H9 (cell line): ENCODE data around the gene TNIP2. TPM values are rescaled to one million over a fixed set of nuclear protein-coding genes. Genes with fewer than 3 reads are reported as not detected.

Experiments used
- DNase-seq: peaks from one replicate; pipeline ENCODE4 v3.0.0-alpha.2; 2017
- H2AFZ ChIP-seq: one replicate; pipeline ENCODE4 v1.6.1; 2013; ENCODE audit warnings: mild to moderate bottlenecking, low read length, control low read depth, moderate library complexity
- H2AK5ac ChIP-seq: 2 replicates; pipeline ENCODE4 v1.6.1; 2013; ENCODE audit warnings: low read length, control low read depth, mixed read lengths; ENCODE audit not compliant: insufficient read length
- H2BK120ac ChIP-seq: one replicate; pipeline ENCODE4 v1.6.1; 2013; ENCODE audit warnings: low read depth, mild to moderate bottlenecking, low read length, control low read depth, inconsistent platforms; ENCODE audit not compliant: poor library complexity, severe bottlenecking
- H2BK12ac ChIP-seq: 2 replicates; pipeline ENCODE4 v1.6.1; 2013; ENCODE audit warnings: low read length, control low read depth, mixed read lengths, low read depth; ENCODE audit not compliant: insufficient read length
- H2BK15ac ChIP-seq: 2 replicates; pipeline ENCODE4 v1.6.1; 2013; ENCODE audit warnings: low read depth, low read length, control low read depth
- H2BK20ac ChIP-seq: one replicate; pipeline ENCODE4 v1.6.1; 2013; ENCODE audit warnings: low read depth, mild to moderate bottlenecking, low read length, control low read depth, inconsistent platforms; ENCODE audit not compliant: poor library complexity, severe bottlenecking
- H2BK5ac ChIP-seq: 2 replicates; pipeline ENCODE4 v1.6.1; 2013; ENCODE audit warnings: low read length, control low read depth, mixed read lengths; ENCODE audit not compliant: insufficient read length
- H3K14ac ChIP-seq: 2 replicates; pipeline ENCODE4 v1.6.1; 2013; ENCODE audit warnings: low read length, control low read depth; ENCODE audit not compliant: insufficient read depth
- H3K18ac ChIP-seq: 2 replicates; pipeline ENCODE4 v1.6.1; 2013; ENCODE audit warnings: low read depth, mild to moderate bottlenecking, mixed read lengths, low read length, control low read depth; ENCODE audit not compliant: insufficient read length
- H3K23ac ChIP-seq: 2 replicates; pipeline ENCODE4 v1.6.1; 2013; ENCODE audit warnings: low read length, control low read depth, mixed read lengths, low read depth; ENCODE audit not compliant: insufficient read length
- H3K23me2 ChIP-seq: 2 replicates; pipeline ENCODE4 v1.6.1; 2013; ENCODE audit warnings: low read depth, mild to moderate bottlenecking, mixed read lengths, low read length, control low read depth; ENCODE audit not compliant: insufficient read length, poor library complexity, severe bottlenecking
- H3K27ac ChIP-seq: 2 replicates; pipeline ENCODE4 v1.5.1; 2013; ENCODE audit warnings: low read length, control low read depth, mixed read lengths, low read depth; ENCODE audit not compliant: insufficient read length
- H3K27me3 ChIP-seq: 2 replicates; pipeline ENCODE4 v1.6.1; 2013; ENCODE audit warnings: low read length, control low read depth, inconsistent platforms; ENCODE audit not compliant: insufficient read depth
- H3K4ac ChIP-seq: 2 replicates; pipeline ENCODE4 v1.6.1; 2013; ENCODE audit warnings: low read depth, mild to moderate bottlenecking, control low read depth, inconsistent platforms, low read length, moderate library complexity
- H3K4me1 ChIP-seq: 2 replicates; pipeline ENCODE4 v1.6.1; 2013; ENCODE audit warnings: low read length, control low read depth, inconsistent platforms; ENCODE audit not compliant: insufficient read depth
- H3K4me2 ChIP-seq: 2 replicates; pipeline ENCODE4 v1.6.1; 2013; ENCODE audit warnings: low read length, control low read depth, mixed read lengths; ENCODE audit not compliant: insufficient read length, insufficient read depth
- H3K56ac ChIP-seq: 2 replicates; pipeline ENCODE4 v1.6.1; 2013; ENCODE audit warnings: low read depth, mild to moderate bottlenecking, mixed read lengths, low read length, control low read depth; ENCODE audit not compliant: insufficient read length
- H3K79me1 ChIP-seq: 2 replicates; pipeline ENCODE4 v1.6.1; 2013; ENCODE audit warnings: low read depth, mild to moderate bottlenecking, moderate library complexity, low read length, control low read depth, inconsistent platforms; ENCODE audit not compliant: insufficient read depth, poor library complexity, severe bottlenecking
- H3K79me2 ChIP-seq: 2 replicates; pipeline ENCODE4 v1.6.1; 2013; ENCODE audit warnings: low read length, control low read depth, inconsistent platforms; ENCODE audit not compliant: insufficient read depth
- H3K9ac ChIP-seq: 2 replicates; pipeline ENCODE4 v1.6.1; 2013; ENCODE audit warnings: low read length, control low read depth, mixed read lengths; ENCODE audit not compliant: insufficient read length; ENCODE audit errors: extremely low read depth
- H3K9me3 ChIP-seq: one replicate; pipeline ENCODE4 v1.6.1; 2013; ENCODE audit warnings: low read depth, low read length, inconsistent platforms; ENCODE audit not compliant: control insufficient read depth
- H3T11ph ChIP-seq: one replicate; pipeline ENCODE4 v1.6.1; 2013; ENCODE audit warnings: mild to moderate bottlenecking, low read length, control low read depth, inconsistent platforms
- H4K20me1 ChIP-seq: one replicate; pipeline ENCODE4 v1.6.1; 2013; ENCODE audit not compliant: control insufficient read depth, insufficient read length, insufficient read depth
- H4K5ac ChIP-seq: 2 replicates; pipeline ENCODE4 v1.6.1; 2013; ENCODE audit warnings: low read depth, mild to moderate bottlenecking, mixed read lengths, low read length, control low read depth; ENCODE audit not compliant: insufficient read length
- H4K8ac ChIP-seq: replicated peaks from 2 replicates; pipeline ENCODE4 v1.6.1; 2013; ENCODE audit warnings: low read length, control low read depth, mixed read lengths, low read depth; ENCODE audit not compliant: insufficient read length
- H4K91ac ChIP-seq: 2 replicates; pipeline ENCODE4 v1.6.1; 2013; ENCODE audit warnings: low read depth, mild to moderate bottlenecking, moderate library complexity, mixed read lengths, low read length, control low read depth; ENCODE audit not compliant: insufficient read length
- H3K27ac Mint-ChIP-seq, 3 experiments: 2 replicates in 2 of 3; 3 replicates in 1 of 3; pipeline ENCODE4 v1.8.0; 2020 to 2021; ENCODE audit warnings: mixed read lengths in 3 of 3, mild to moderate bottlenecking in 1 of 3, moderate library complexity in 1 of 3
- H3K27me3 Mint-ChIP-seq: 2 replicates; pipeline ENCODE4 v1.8.0; 2021; ENCODE audit warnings: low read depth, mild to moderate bottlenecking, moderate library complexity, mixed read lengths
- H3K36me3 Mint-ChIP-seq, 3 experiments: 2 replicates in 2 of 3; 3 replicates in 1 of 3; pipeline ENCODE4 v1.8.0; 2020 to 2021; ENCODE audit warnings: low read depth in 3 of 3, mixed read lengths in 3 of 3; ENCODE audit not compliant: insufficient read depth in 1 of 3
- H3K4me1 Mint-ChIP-seq, 2 experiments: 2 replicates each; pipeline ENCODE4 v1.8.0; 2020; ENCODE audit warnings: mixed read lengths in 2 of 2
- H3K4me3 Mint-ChIP-seq, 2 experiments: 2 replicates in 1 of 2; 3 replicates in 1 of 2; pipeline ENCODE4 v1.8.0; 2020 to 2021; ENCODE audit warnings: mild to moderate bottlenecking in 2 of 2, mixed read lengths in 2 of 2, moderate library complexity in 1 of 2
- H3K9me3 Mint-ChIP-seq, 2 experiments: 2 replicates in 1 of 2; 3 replicates in 1 of 2; pipeline ENCODE4 v1.8.0; 2020; ENCODE audit warnings: mild to moderate bottlenecking in 2 of 2, mixed read lengths in 2 of 2, moderate library complexity in 1 of 2
- CTCF ChIP-seq: fragments of 200-600 bp; sonication (generic); conservative IDR thresholded peaks from 3 replicates; pipeline ENCODE4 v1.8.0; 2021; ENCODE audit warnings: antibody characterized with exemption, mild to moderate bottlenecking
- WGBS: extraction: QIAGEN DNeasy Blood & Tissue Kit; methylation state at CpG from one replicate; pipeline ENCODE4 v1.1.7; 2013; ENCODE audit warnings: missing lambda C conversion rate, low lambda C conversion rate, mixed read lengths; ENCODE audit not compliant: insufficient read length; ENCODE audit errors: extremely low coverage; 5-methylcytosine and 5-hydroxymethylcytosine counted together
- total RNA-seq: library from RNA; stranded (reverse); gene quantifications from 2 replicates; pipeline ENCODE4 v1.2.1, GENCODE V29; 2021

The TNIP2 gene
- total RNA-seq, 1 experiment from 2014 or later = 44.7 TPM

GRCh38 chr4:2795300-2795892, 39.3 kb upstream of the TNIP2 start:
- no peaks in the 10 kb centered on the region for H3K9me3 ChIP-seq
- Mint-ChIP-seq H3K9me3 (no peaks in the 10 kb centered on the region), H3K36me3 (no peaks in the 10 kb centered on the region), H3K4me1 (peaks cover 9 to 28% of the 10 kb centered on the region in 2 experiments), H3K27me3 (peaks cover 24% of the 10 kb centered on the region), H3K4me3 (no peak overlapping the region), H3K27ac (no peak overlapping the region)
- H2AFZ ChIP-seq = no peak overlapping the region
- peaks cover 3% of the 10 kb centered on the region for H4K20me1 ChIP-seq
- H4K91ac ChIP-seq = no peak overlapping the region
- no peaks in the 10 kb centered on the region for H3K4me1 ChIP-seq
- no peak overlapping the region for H3K56ac ChIP-seq
- H3K27ac ChIP-seq = no peak overlapping the region
- no peak overlapping the region for H2BK15ac ChIP-seq
- H2BK120ac ChIP-seq = no peak overlapping the region
- no peak for DNase-seq
- no peaks in the 10 kb centered on the region for H3K27me3 ChIP-seq
- H3T11ph ChIP-seq = no peak overlapping the region
- H2AK5ac ChIP-seq = no peak overlapping the region
- H3K23me2 ChIP-seq = no peaks in the 10 kb centered on the region
- no peaks in the 10 kb centered on the region for H3K79me2 ChIP-seq
- H2BK20ac ChIP-seq = no peak overlapping the region
- no peak overlapping the region for H3K23ac ChIP-seq
- no peak for TF ChIP-seq CTCF
- no peaks in the 10 kb centered on the region for H3K79me1 ChIP-seq
- H3K4me2 ChIP-seq = no peak overlapping the region
- no peak overlapping the region; the same call in 1 of the 2 replicates for H3K14ac ChIP-seq
- H3K9ac ChIP-seq = no peak overlapping the region
- H2BK12ac ChIP-seq = no peak overlapping the region
- no peak overlapping the region for H3K4ac ChIP-seq
- H4K8ac ChIP-seq = no peak overlapping the region
- no CpG with 5 or more reads among the region's 17 CpGs for WGBS
- H3K18ac ChIP-seq = no peak overlapping the region
- H2BK5ac ChIP-seq = no peak overlapping the region
- H4K5ac ChIP-seq = no peak overlapping the region
